Measurements from ENCODE around the gene IRX1.

The IRX1 gene

GRCh38 chr5:3650320-3650719 is 54.7 kb downstream of the IRX1 start:
- in situ Hi-C loops (cut with MboI; ENCODE audit: low sequenced_read_pairs) = no loop called here

DNA sequence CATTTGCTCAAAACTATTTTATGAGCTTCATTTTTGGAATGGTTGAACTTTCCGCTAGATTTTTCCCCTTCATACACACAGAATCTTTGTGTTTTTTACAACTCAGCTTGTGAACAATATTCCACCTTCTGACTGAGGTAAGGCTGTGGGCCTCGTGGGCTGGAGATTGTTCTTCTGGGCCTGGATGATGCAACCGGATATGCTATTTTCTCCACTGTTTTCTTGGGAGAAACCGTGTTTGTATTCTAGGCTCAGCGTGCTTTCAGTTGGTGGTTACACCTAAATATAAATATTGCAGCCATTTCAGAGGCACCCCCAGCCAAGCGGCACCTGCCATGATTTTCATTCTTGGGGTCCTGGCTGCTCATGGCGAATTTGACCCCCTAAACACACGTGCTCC is 55.2 kb downstream of the IRX1 start:
- in situ Hi-C loops (cut with MboI; ENCODE audit: low sequenced_read_pairs) = no loop called here
